ENCODE measurements around the gene SLC35F6.

SLC35F6 gene

DNA sequence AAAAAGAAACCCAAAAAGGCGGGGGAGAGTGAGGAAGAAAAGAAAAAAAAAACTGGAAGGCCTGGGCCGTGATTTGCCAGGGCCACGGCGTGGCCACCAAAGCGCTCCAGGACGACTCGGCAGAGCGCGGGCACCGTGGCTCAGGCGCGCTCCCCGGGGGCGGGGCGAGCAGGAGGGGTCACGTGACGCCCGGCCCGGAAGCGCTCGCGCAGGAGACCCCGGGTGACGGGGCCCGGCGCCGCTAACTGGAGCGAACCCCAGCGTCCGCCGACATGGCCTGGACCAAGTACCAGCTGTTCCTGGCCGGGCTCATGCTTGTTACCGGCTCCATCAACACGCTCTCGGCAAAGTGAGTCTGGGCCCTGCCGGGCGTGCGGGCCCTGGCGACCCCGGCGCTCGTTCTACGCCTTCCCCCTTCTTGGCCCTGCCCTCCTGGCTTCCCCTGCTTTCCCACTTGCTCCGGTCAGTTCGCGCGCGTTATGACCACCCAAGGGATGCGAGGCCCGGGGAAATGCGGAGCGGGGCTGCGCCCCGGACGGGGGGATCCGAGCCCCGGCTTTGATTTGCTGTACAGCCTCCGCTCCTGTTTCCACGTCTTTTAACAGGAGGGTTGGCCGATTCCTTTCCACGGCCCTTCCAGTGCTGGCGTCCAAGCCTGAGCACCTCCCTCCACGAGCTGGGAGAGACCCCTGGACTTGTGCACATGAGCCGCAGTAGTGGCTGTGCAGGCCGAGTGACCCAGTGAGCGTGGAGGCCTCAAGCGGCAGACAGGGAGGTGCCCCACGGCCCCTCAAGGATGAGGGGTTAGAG, at the start of gene SLC35F6:
SLC35F6 (plus strand) TSS at position 207 of the 810 bp plus-strand sequence; CDS start at position 273, 66 bp downstream.
- peak; percentile 44 to 55 for DNase-seq (ENCODE audit: low read depth in 2 of 2)

GRCh38 chr2:26715528-26716270, 48.4 kb upstream of the SLC35F6 start:
- no peak for DNase-seq (ENCODE audit: low read depth in 2 of 2)

DNA sequence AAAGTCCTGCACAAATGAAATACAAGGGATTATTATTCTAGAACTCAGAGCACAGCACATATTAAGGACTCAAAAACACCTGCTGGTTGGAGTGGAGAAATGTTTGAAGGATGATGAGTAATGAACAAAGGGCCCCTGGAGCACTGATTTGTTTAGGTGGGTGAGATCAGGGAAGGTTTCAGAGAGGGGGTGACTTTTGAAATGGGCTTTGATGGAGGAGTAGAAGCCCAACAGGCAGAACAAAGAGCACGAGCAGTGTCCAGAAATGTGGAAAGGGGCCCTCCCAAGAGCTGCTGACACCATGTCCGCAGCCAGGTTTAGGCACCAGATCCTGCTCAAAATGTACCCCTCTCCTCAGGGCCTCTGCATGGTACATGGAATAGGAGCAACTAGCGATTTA, 47.7 kb upstream of the SLC35F6 start:
- no peak for DNase-seq (ENCODE audit: low read depth in 2 of 2)

- no peak for DNase-seq (ENCODE audit: low read depth in 2 of 2)
Measured at GRCh38 chr2:26716769-26717168, 47.3 kb upstream of the SLC35F6 start.

- no peak for DNase-seq (ENCODE audit: low read depth in 2 of 2)
Measured at GRCh38 chr2:26717362-26717761, 46.7 kb upstream of the SLC35F6 start.

DNA sequence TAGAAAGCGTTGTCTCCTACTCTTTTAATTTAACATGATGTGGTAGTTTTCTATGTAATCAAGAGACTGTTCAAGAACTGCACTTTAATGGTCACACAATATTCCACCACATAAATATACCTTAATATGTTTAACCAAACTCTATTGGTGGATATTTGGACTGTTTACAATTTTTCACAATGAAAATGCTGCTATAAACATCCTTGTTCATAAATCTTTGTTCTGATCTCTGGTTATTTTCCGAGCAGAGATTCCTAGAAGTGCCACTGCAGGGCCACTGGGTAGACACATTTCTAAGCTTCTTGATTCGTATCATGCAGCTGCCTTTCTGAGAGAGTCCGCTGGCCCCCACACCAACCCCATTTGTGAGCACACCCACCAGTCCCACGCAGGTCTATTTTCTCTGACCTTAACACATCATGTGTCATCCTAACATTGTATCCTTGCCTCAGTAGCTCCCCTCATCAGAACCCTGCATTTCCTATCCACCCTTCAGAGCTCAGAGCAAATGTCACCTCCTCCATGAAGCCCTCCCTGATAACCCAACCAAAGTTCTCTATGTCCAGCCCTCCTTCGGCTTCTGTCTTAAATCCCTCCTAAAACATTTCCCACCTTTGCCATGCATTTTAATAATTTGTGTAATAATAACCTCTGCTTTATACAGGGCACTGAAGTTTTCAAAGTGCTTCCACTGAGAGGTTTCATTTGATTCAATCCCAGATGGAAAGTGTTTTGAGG, 45.0 kb upstream of the SLC35F6 start:
- DNase-seq (ENCODE audit: low read depth in 2 of 2): no peak

DNA sequence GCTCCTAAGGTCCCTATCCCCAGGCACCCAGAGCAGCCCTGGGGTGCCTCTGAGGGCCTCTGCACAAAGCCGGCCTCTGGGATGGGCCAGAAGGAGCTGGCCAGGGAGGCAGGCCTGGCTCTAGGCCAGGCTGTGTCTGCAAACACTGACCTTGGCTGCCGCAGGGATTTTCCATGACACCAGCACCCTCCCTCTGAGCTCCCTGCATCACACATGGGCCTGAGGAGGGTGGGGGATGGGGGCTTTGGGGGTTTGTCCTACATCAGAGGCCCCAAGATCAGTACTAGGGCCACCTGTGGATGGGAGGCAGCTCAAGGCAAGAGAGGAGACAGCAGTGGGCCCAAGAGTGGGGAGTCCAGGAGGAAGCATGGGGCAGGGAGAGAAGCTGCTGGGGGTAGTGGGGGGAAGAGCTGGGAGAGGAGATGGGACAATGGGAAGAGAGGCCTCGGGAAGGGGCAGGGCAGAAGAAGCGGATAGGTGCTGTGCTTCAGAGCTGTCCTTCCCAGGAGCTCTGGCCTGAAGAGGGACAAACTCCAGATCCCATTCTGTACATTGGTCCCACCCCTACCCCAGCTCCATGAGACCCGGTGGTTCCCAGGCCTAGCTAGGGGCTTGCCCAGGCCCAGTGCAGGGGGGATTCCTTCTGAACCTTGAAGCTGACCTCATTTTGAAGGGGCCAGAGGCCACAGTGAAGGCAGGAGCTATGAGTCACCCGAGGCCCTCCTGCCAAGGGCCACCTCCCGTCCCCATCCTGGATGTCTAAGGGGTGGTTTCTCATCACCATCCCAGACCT, 43.6 kb upstream of the SLC35F6 start:
- no peak for DNase-seq (ENCODE audit: low read depth in 2 of 2)

DNA sequence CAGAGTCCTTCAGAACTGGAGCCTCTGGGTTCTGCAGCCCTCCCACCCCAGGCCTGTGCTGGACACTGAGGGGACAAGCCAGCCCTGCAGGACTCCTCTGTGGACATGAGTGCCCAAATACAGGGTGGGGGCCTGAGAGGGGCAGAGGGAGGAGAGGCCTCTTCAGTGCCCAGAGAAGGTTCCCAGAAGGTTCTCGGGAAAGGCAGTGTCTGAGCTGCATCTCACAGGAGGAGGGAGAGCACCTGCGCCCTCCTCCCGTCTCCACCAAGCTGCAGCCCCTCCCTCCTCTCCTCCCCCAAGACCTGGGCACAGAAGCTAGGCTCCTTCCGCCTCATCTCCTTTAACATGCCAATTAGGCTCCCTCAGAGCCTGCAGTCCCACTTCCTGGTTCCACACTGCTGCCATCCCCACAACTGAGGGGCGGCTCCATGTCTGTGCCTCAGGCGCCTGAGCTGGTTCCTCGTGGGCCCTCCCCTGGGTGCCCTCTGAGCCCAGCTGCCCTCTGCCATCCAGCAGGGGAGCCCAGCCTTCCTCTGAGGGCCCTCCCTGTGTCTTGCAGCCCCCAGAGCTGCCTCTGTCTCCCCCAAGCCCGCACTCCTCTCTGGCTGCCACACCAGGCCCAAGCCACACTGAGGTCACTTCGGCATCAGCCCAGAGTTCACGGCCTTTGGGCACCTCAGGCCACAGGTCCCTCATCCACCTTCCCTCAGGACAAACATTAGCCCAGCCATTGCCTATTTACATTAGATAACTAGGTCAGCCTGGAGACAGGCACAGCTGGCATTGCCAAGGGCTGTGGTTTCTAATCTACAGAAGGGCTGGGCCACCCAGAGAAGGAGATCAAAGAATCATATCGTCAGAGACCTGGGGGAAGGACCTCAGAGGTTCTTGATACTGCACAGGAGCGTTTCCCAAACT, 42.7 kb upstream of the SLC35F6 start:
- no peak for DNase-seq (ENCODE audit: low read depth in 2 of 2)

- no peak for DNase-seq (ENCODE audit: low read depth in 2 of 2)
Measured at GRCh38 chr2:26722328-26722727, 41.8 kb upstream of the SLC35F6 start.

- no peak for DNase-seq (ENCODE audit: low read depth in 2 of 2)
Measured at GRCh38 chr2:26722911-26723310, 41.2 kb upstream of the SLC35F6 start.

DNA sequence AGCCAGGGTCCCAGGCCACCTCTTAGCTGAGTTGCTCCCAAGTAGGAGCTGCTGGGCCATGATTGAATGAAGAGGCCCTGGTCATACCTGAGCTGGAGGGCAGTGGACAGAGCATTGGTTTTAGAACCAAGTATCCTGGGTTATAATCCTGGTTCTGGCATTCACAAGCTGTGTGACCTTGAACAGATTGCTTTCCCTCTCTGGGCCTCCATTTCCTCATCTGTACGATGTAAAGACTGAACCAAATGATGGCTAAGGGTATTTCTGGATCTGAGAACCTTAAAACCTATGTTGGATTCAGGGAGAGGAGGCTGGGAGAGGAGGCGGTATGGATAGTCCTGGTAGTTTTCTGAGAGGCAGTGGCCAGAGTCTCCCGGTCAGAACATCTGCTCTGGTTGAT, 40.6 kb upstream of the SLC35F6 start:
- no peak for DNase-seq (ENCODE audit: low read depth in 2 of 2)

DNA sequence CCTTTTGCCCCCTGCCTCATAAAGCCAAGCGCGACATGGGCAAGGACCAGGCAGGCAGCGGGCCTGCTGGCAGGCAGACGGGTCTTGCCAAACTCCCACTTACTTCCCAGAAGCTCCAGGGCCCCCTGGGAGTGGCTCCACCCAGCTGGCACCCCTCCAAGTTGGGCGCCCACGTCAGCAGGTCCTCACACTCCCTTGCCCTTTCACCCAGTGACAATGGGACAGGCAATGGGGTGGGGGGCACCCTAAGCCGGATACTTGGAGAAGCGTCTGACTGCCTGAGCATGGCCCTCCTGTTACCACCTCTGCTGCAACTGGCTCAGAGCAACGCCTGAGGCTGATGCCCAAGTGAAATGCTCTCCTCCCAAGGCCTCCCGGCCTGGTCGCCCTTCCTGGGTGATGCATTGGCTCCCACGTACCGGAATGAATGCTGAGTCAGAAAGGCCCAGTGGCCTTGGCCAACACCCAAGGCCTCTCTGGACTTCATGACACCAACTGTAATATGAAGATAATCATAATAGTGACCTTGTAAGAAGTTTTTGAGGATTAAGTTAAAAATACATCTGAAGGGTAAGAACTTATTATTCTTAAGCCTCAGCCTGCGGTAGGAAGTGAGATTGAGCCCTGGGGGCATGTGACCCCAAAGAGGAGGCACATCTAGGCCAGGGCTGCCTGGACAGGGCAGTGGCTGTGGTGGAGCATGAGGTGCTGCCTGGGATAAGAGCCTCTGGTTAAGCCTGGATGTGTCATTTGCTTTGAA, 39.9 kb upstream of the SLC35F6 start:
- no peak for DNase-seq (ENCODE audit: low read depth in 2 of 2)

DNA sequence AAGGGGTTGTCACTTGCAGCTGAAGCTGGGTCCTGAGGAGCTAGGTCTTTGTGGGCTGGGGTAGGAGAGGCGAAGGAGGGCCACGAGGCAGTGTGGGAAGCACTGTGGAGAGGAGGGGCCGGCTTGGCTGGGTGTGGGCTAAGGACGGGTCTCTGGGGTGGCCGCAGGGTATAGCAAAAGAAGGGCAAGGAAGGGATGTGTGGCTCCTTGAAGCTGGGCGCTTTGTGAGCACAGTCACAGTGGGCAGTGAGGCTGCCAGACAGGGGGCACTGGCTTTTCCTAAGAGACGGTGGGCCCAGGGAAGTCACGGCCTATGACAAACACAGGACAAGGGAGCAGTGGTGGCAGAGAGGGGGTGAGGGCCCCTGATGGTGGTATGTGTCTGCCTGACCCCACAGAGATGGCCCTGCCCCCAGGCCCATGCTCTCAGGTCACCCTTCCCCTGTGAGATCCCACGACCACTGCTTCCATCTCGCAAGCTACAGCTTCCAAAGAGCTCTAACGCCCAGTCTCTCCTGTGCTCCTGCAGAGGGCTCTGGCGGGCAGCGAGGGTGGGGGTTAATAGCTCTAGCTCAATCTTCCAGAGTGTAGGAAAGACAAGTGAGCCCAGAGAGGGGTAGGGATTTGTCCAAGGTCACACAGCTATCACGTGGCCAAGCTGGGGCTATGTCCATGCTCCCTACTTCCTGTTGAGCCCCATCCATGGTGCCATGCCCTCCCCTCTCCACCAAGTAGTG, 39.1 kb upstream of the SLC35F6 start:
- no peak for DNase-seq (ENCODE audit: low read depth in 2 of 2)

GRCh38 chr2:26725521-26725820, 38.6 kb upstream of the SLC35F6 start:
- no peak for DNase-seq (ENCODE audit: low read depth in 2 of 2)

- DNase-seq (ENCODE audit: low read depth in 2 of 2): no peak
Measured at GRCh38 chr2:26726228-26726627, 37.9 kb upstream of the SLC35F6 start.

DNA sequence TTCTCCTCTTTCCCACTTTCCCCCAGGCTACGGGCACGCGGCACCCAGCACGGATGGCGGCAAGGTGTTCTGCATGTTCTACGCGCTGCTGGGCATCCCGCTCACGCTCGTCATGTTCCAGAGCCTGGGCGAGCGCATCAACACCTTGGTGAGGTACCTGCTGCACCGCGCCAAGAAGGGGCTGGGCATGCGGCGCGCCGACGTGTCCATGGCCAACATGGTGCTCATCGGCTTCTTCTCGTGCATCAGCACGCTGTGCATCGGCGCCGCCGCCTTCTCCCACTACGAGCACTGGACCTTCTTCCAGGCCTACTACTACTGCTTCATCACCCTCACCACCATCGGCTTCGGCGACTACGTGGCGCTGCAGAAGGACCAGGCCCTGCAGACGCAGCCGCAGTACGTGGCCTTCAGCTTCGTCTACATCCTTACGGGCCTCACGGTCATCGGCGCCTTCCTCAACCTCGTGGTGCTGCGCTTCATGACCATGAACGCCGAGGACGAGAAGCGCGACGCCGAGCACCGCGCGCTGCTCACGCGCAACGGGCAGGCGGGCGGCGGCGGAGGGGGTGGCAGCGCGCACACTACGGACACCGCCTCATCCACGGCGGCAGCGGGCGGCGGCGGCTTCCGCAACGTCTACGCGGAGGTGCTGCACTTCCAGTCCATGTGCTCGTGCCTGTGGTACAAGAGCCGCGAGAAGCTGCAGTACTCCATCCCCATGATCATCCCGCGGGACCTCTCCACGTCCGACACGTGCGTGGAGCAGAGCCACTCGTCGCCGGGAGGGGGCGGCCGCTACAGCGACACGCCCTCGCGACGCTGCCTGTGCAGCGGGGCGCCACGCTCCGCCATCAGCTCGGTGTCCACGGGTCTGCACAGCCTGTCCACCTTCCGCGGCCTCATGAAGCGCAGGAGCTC, 36.2 kb upstream of the SLC35F6 start:
- no peak for DNase-seq (ENCODE audit: low read depth in 2 of 2)

DNA sequence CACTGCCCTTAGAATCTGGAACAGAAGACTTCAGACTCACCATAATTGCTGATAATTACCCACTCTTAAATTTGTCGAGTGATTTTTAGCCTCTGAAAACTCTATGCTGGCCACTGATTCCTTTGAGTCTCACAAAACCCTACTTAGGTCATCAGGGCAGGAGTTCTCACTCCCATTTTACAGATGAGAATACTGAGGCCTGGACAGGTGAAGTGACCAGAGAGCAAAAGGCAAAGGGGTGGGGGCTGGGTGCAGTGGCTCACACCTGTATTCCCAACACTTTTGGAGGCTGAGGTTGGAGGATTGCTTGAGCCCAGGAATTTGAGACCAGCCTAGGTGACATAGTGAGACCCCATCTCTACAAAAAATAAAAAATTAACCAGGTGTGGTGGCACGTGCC, 34.8 kb upstream of the SLC35F6 start:
- no peak for DNase-seq (ENCODE audit: low read depth in 2 of 2)
